ENCODE measurements around the gene KLRK1.

The KLRK1 gene

GRCh38 chr12:10386857-10387256 lies 3.0 kb downstream of the KLRK1 start:
- TF ChIP-seq, protein P1, sequence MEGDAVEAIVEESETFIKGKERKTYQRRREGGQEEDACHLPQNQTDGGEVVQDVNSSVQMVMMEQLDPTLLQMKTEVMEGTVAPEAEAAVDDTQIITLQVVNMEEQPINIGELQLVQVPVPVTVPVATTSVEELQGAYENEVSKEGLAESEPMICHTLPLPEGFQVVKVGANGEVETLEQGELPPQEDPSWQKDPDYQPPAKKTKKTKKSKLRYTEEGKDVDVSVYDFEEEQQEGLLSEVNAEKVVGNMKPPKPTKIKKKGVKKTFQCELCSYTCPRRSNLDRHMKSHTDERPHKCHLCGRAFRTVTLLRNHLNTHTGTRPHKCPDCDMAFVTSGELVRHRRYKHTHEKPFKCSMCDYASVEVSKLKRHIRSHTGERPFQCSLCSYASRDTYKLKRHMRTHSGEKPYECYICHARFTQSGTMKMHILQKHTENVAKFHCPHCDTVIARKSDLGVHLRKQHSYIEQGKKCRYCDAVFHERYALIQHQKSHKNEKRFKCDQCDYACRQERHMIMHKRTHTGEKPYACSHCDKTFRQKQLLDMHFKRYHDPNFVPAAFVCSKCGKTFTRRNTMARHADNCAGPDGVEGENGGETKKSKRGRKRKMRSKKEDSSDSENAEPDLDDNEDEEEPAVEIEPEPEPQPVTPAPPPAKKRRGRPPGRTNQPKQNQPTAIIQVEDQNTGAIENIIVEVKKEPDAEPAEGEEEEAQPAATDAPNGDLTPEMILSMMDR (IDR thresholded peaks at IDR 0.05) = no peak

- TF ChIP-seq, protein P1 (IDR thresholded peaks at IDR 0.05) = no peak
Observed at GRCh38 chr12:10385166-10385613, 4.7 kb downstream of the KLRK1 start.

- TF ChIP-seq, protein P1 (IDR thresholded peaks at IDR 0.05) = no peak
Observed at GRCh38 chr12:10384191-10384590, 5.7 kb downstream of the KLRK1 start.

- TF ChIP-seq, protein P1 (IDR thresholded peaks at IDR 0.05) = no peak
Observed at GRCh38 chr12:10381928-10382628, 7.8 kb downstream of the KLRK1 start.

GRCh38 chr12:10374624-10375018 lies 15.2 kb downstream of the KLRK1 start:
- TF ChIP-seq, protein P1 (IDR thresholded peaks at IDR 0.05) = no peak

DNA sequence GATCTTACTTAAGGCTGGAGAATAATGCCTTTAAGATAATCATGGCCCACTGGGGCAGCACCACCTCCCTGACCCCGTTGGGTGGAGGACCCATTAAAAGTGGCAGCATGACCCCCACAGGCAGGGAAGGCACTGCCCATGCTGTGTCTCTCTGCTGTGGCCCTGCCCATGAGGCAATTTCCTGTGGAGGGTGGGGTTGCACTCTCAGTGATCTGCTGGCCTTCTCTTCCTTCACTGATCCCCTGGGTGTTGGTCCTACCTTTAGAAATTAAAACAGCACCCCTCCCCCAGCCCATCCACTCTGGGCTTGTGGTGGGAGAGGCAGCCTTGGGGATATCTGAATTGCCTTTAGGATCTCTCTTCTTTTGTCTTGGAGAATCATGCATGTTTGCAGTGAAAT lies 17.3 kb downstream of the KLRK1 start:
- TF ChIP-seq, protein P1 (IDR thresholded peaks at IDR 0.05) = no peak

DNA sequence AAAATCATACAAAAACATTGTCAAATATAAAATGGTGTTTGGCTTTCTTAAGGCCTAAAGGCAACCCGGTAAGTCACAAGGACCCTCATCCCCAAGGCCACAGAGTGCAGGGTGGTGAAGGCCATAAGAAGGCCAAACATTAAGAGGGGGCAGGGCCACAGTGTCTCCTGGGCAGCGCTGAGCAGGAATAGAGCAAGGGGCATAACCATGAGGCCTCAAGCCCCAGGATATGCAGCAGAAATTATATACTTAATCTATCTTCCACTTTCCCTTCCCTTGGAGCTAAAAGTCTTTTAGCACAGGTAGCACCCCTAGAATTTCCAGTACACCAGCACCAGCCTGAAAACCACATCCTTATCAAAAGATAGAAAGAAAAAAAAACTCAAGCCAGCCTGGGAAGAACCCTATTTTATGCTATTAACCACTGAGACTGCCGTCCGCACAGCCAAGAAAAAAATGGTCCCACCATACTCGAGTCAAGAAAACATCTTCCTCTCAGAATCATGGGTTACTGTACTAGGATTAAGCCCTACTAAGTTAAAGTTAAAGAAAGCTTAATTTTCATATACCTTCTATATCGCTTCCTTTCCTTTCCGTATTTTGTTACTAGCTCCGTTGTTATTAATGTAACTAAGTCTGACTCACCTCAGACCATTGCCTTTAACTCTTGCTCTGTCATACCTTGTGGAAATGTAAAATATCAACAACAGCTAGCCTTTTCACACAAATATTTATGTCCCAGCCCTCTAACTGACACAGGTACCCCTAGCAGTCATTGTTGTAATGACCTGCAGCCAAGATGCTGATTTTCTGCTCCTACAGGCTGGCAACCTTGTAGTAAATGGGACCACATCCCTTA lies 20.1 kb downstream of the KLRK1 start:
- TF ChIP-seq, protein P1 (IDR thresholded peaks at IDR 0.05) = no peak
